ENCODE measurements around the gene PTPRN2.

PTPRN2 gene

GRCh38 chr7:158018098-158018762 is 569.4 kb downstream of the PTPRN2 start:
- Histone ChIP-seq H3K9ac (ENCODE audit: low read length) (no peak overlapping the region), H2BK15ac (replicated peaks; ENCODE audit: low read depth) (no peak overlapping the region), H3K79me1 (ENCODE audit: low read length) (no peaks in the 10 kb centered on the region), H3K4ac (ENCODE audit: low read depth, low read length) (no peak overlapping the region), H3K4me1 (ENCODE audit: control insufficient read depth, low read depth, low read length) (peaks cover 3% of the 10 kb centered on the region), H3K4me3 (ENCODE audit: low read length) (no peak overlapping the region), H4K8ac (ENCODE audit: low read depth, low read length) (no peak overlapping the region), H3K18ac (ENCODE audit: low read length) (no peak overlapping the region), H3K36me3 (ENCODE audit: control insufficient read depth, insufficient read depth, low read length) (no peaks in the 10 kb centered on the region), H2BK120ac (ENCODE audit: low read depth, low read length) (no peak overlapping the region), H2AK5ac (ENCODE audit: low read length) (no peak overlapping the region), H3K4me2 (ENCODE audit: low read length) (no peak overlapping the region), H3K27ac (ENCODE audit: low read depth, low read length) (no peak overlapping the region), H3K56ac (ENCODE audit: low read length) (no peak overlapping the region), H2BK5ac (ENCODE audit: low read length) (no peak overlapping the region), H3K23ac (ENCODE audit: low read length) (no peak overlapping the region), H4K5ac (ENCODE audit: low read length) (no peak overlapping the region), H3K27me3 (ENCODE audit: insufficient read depth, low read length, poor library complexity) (no peaks in the 10 kb centered on the region), H3K79me2 (ENCODE audit: control insufficient read depth, insufficient read depth, low read length) (no peaks in the 10 kb centered on the region)
- no peak for DNase-seq
- WGBS (ENCODE audit: extremely low coverage, insufficient coverage, low lambda C conversion rate) = no CpG with 5 or more reads among the region's 19 CpGs

DNA sequence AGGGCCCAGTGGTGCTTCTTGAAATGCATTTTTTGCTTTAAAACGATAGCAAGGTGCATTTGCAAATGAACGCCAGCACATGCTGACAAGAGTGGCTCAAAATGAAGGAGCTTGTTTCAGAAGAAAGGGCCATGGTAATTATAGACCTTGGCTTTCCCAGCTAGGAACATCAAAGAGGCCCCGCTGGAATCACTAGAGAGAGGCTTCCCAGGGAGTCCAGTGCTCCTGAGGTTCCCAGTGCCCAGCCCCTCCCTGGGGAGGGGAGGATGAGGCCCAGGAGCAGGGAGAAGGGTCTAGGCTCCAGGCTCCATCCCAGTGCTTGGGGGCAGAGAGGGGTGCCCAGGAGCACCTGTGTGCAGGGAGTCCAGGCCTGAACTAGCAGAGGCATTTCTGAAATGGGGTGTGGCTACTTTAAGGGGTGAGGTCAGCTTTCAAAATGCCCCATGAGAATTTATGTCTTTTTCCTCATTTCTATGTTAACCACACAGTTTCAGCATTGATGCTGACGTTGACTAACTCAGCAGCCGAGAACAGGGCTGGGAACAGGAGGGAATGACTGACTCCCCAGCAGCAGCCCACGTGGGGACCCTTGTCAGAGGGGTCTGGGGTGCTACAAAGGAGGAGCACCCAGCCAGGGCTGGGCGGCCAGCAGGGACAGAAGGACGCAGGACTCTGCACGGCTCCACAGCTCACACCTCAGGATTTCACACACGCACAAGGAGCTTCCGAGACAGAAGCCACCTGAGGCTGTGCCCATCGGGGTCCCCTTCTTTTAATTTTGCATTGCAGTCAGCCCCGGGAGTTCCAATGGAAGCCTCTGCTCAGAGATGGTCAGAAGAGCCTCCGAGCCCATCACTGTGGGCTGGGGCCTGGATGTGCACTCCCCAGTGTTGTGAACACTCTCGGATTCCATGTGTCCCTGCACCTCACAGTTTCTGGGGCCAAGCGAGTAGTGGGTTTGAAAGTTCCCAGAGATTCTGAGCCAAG is 570.2 kb downstream of the PTPRN2 start:
- H3K4me3 ChIP-seq (ENCODE audit: low read length) = no peak overlapping the region
- no peak for DNase-seq
- H3K9ac ChIP-seq (ENCODE audit: low read length) = no peak overlapping the region
- H3K79me2 ChIP-seq (ENCODE audit: control insufficient read depth, insufficient read depth, low read length) = no peaks in the 10 kb centered on the region
- no peaks in the 10 kb centered on the region for H3K36me3 ChIP-seq (ENCODE audit: control insufficient read depth, insufficient read depth, low read length)
- WGBS (ENCODE audit: extremely low coverage, insufficient coverage, low lambda C conversion rate) = no CpG with 5 or more reads among the region's 16 CpGs
- no peaks in the 10 kb centered on the region for H3K27me3 ChIP-seq (ENCODE audit: insufficient read depth, low read length, poor library complexity)
- H3K27ac ChIP-seq (ENCODE audit: low read depth, low read length) = no peak overlapping the region
- H3K23ac ChIP-seq (ENCODE audit: low read length) = no peak overlapping the region
- no peak overlapping the region for H2BK15ac ChIP-seq (replicated peaks; ENCODE audit: low read depth)
- no peak overlapping the region for H2BK120ac ChIP-seq (ENCODE audit: low read depth, low read length)
- H3K18ac ChIP-seq (ENCODE audit: low read length) = no peak overlapping the region
- H4K8ac ChIP-seq (ENCODE audit: low read depth, low read length) = no peak overlapping the region
- no peaks in the 10 kb centered on the region for H3K79me1 ChIP-seq (ENCODE audit: low read length)
- no peak overlapping the region for H3K56ac ChIP-seq (ENCODE audit: low read length)
- no peak overlapping the region for H3K4ac ChIP-seq (ENCODE audit: low read depth, low read length)
- peaks cover 3% of the 10 kb centered on the region for H3K4me1 ChIP-seq (ENCODE audit: control insufficient read depth, low read depth, low read length)
- no peak overlapping the region for H2BK5ac ChIP-seq (ENCODE audit: low read length)
- H3K4me2 ChIP-seq (ENCODE audit: low read length) = no peak overlapping the region
- H4K5ac ChIP-seq (ENCODE audit: low read length) = no peak overlapping the region
- H2AK5ac ChIP-seq (ENCODE audit: low read length) = no peak overlapping the region

DNA sequence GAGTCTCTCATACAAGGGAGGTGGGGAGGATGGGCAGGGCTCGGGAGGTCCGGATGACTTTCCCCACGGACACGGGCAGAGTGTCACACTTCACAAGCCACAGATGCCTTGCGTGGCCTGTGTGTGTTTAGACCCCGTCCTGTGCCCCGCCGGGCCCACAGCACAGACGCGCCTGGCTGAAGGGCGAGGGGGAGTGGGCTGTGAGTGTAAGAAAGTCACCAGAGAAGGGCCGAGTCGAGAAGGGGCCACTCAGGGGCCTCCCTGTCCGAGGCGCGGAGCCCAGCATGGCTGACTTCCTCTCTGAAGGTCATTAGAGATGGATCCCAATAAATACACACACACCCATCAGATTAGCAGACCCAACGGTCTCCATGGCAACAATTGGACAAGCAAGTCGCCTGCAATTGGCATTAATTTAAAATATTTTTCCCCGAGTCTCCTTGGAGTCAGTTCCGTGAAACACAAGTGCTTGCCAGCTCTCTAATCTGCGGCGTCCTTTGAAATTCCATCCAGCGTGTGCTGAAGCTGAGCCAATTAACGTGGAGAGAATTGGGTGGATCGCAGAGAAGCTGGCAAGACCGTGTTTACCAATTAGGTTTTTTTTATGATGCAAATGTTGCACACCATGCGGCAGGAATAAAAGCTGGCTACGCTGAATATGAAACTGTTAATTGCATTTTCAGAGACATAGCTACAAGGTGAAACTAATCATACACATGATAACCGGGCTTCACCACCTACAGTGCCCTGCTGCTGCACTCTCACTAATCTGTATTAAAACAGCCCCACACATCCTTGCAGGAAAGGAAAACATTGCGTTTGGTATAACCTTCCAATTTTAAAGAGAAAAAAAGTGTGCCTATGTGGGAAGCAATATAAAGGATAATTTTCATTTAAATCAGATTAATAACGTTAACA is 571.2 kb downstream of the PTPRN2 start:
- H3K4me2 ChIP-seq (ENCODE audit: low read length) = peak overlapping the region; percentile 24
- H3K18ac ChIP-seq (ENCODE audit: low read length) = no peak overlapping the region
- H2AK5ac ChIP-seq (ENCODE audit: low read length) = no peak overlapping the region
- no peaks in the 10 kb centered on the region for H3K36me3 ChIP-seq (ENCODE audit: control insufficient read depth, insufficient read depth, low read length)
- peak overlapping the region; percentile 15 for H3K9ac ChIP-seq (ENCODE audit: low read length)
- no peak overlapping the region for H3K4me3 ChIP-seq (ENCODE audit: low read length)
- H4K8ac ChIP-seq (ENCODE audit: low read depth, low read length) = no peak overlapping the region
- H2BK5ac ChIP-seq (ENCODE audit: low read length) = no peak overlapping the region
- H3K79me1 ChIP-seq (ENCODE audit: low read length) = no peaks in the 10 kb centered on the region
- H3K27ac ChIP-seq (ENCODE audit: low read depth, low read length) = no peak overlapping the region
- H3K4ac ChIP-seq (ENCODE audit: low read depth, low read length) = no peak overlapping the region
- no peak overlapping the region for H3K23ac ChIP-seq (ENCODE audit: low read length)
- no peak overlapping the region for H2BK15ac ChIP-seq (replicated peaks; ENCODE audit: low read depth)
- peaks cover 3% of the 10 kb centered on the region for H3K4me1 ChIP-seq (ENCODE audit: control insufficient read depth, low read depth, low read length)
- H3K56ac ChIP-seq (ENCODE audit: low read length) = peak overlapping the region; percentile 66
- peak; percentile 30 for DNase-seq
- no peaks in the 10 kb centered on the region for H3K27me3 ChIP-seq (ENCODE audit: insufficient read depth, low read length, poor library complexity)
- WGBS (ENCODE audit: extremely low coverage, insufficient coverage, low lambda C conversion rate) = no CpG with 5 or more reads among the region's 31 CpGs
- no peaks in the 10 kb centered on the region for H3K79me2 ChIP-seq (ENCODE audit: control insufficient read depth, insufficient read depth, low read length)
- H2BK120ac ChIP-seq (ENCODE audit: low read depth, low read length) = no peak overlapping the region
- H4K5ac ChIP-seq (ENCODE audit: low read length) = no peak overlapping the region

- no peak overlapping the region for H2BK15ac ChIP-seq (replicated peaks; ENCODE audit: low read depth)
- H3K9ac ChIP-seq (ENCODE audit: low read length) = peak overlapping the region; percentile 15
- no peak overlapping the region for H3K23ac ChIP-seq (ENCODE audit: low read length)
- H2BK120ac ChIP-seq (ENCODE audit: low read depth, low read length) = no peak overlapping the region
- peak overlapping the region; percentile 24 for H3K4me2 ChIP-seq (ENCODE audit: low read length)
- no peak overlapping the region for H3K4ac ChIP-seq (ENCODE audit: low read depth, low read length)
- WGBS (ENCODE audit: extremely low coverage, insufficient coverage, low lambda C conversion rate) = no CpG with 5 or more reads among the region's 21 CpGs
- H3K56ac ChIP-seq (ENCODE audit: low read length) = peak overlapping the region; percentile 0
- no peak overlapping the region for H4K8ac ChIP-seq (ENCODE audit: low read depth, low read length)
- H3K36me3 ChIP-seq (ENCODE audit: control insufficient read depth, insufficient read depth, low read length) = no peaks in the 10 kb centered on the region
- no peak overlapping the region for H4K5ac ChIP-seq (ENCODE audit: low read length)
- no peaks in the 10 kb centered on the region for H3K79me1 ChIP-seq (ENCODE audit: low read length)
- H2BK5ac ChIP-seq (ENCODE audit: low read length) = no peak overlapping the region
- H2AK5ac ChIP-seq (ENCODE audit: low read length) = no peak overlapping the region
- H3K4me1 ChIP-seq (ENCODE audit: control insufficient read depth, low read depth, low read length) = peaks cover 3% of the 10 kb centered on the region
- DNase-seq = no peak
- no peaks in the 10 kb centered on the region for H3K79me2 ChIP-seq (ENCODE audit: control insufficient read depth, insufficient read depth, low read length)
- H3K18ac ChIP-seq (ENCODE audit: low read length) = no peak overlapping the region
- no peaks in the 10 kb centered on the region for H3K27me3 ChIP-seq (ENCODE audit: insufficient read depth, low read length, poor library complexity)
- H3K27ac ChIP-seq (ENCODE audit: low read depth, low read length) = no peak overlapping the region
- H3K4me3 ChIP-seq (ENCODE audit: low read length) = no peak overlapping the region
These were observed 572.0 kb downstream of the PTPRN2 start for GRCh38 chr7:158015403-158016179.

- DNase-seq = no peak
- H3K4me2 ChIP-seq (ENCODE audit: low read length) = no peak overlapping the region
- H3K4me1 ChIP-seq (ENCODE audit: control insufficient read depth, low read depth, low read length) = peaks cover 3% of the 10 kb centered on the region
- no CpG with 5 or more reads among the region's 3 CpGs for WGBS (ENCODE audit: extremely low coverage, insufficient coverage, low lambda C conversion rate)
- no peak overlapping the region for H2BK15ac ChIP-seq (replicated peaks; ENCODE audit: low read depth)
- H3K56ac ChIP-seq (ENCODE audit: low read length) = no peak overlapping the region
- no peak overlapping the region for H3K18ac ChIP-seq (ENCODE audit: low read length)
- H4K8ac ChIP-seq (ENCODE audit: low read depth, low read length) = no peak overlapping the region
- H2AK5ac ChIP-seq (ENCODE audit: low read length) = no peak overlapping the region
- no peak overlapping the region for H2BK5ac ChIP-seq (ENCODE audit: low read length)
- H3K4me3 ChIP-seq (ENCODE audit: low read length) = no peak overlapping the region
- no peaks in the 10 kb centered on the region for H3K27me3 ChIP-seq (ENCODE audit: insufficient read depth, low read length, poor library complexity)
- no peak overlapping the region for H3K4ac ChIP-seq (ENCODE audit: low read depth, low read length)
- H3K27ac ChIP-seq (ENCODE audit: low read depth, low read length) = no peak overlapping the region
- H3K9ac ChIP-seq (ENCODE audit: low read length) = no peak overlapping the region
- H4K5ac ChIP-seq (ENCODE audit: low read length) = no peak overlapping the region
- H3K79me2 ChIP-seq (ENCODE audit: control insufficient read depth, insufficient read depth, low read length) = no peaks in the 10 kb centered on the region
- no peaks in the 10 kb centered on the region for H3K79me1 ChIP-seq (ENCODE audit: low read length)
- H2BK120ac ChIP-seq (ENCODE audit: low read depth, low read length) = no peak overlapping the region
- no peak overlapping the region for H3K23ac ChIP-seq (ENCODE audit: low read length)
- H3K36me3 ChIP-seq (ENCODE audit: control insufficient read depth, insufficient read depth, low read length) = no peaks in the 10 kb centered on the region
These were observed 572.6 kb downstream of the PTPRN2 start for GRCh38 chr7:158014976-158015375.
